Posterior vena cava (tissue), 2 donors: Measurements from ENCODE around the gene PTPRJ. TPM values are rescaled to one million over a fixed set of nuclear protein-coding genes. Genes with fewer than 3 reads are reported as not detected.

Experiments used
- DNase-seq: peaks from one replicate; pipeline ENCODE4 v3.0.0-alpha.2; 2020; ENCODE audit warnings: low spot score
- intact Hi-C, 2 donors: fragments of 100-400 bp; cut with DNase I; formaldehyde crosslinking; loops; one replicate each; pipeline versions ENCODE4 v1.14.1 to v1.14.2; 2022 to 2023
- total RNA-seq, 2 donors: library from RNA; stranded (reverse); fragmentation: NEBNext Ultra II Directional; extraction: Animal tissue kit (Norgen Biotek cat#: 25700); gene quantifications; one replicate each; pipeline ENCODE4 v1.2.1, GENCODE V29; 2021
- donor health status: DM: yes; HTN: yes; CAD: no.
- donor health status: DM: yes; HTN: yes; CAD: no.

PTPRJ gene
- total RNA-seq, 2 donors from 2014 or later = 17.4 to 19.7 TPM

DNA sequence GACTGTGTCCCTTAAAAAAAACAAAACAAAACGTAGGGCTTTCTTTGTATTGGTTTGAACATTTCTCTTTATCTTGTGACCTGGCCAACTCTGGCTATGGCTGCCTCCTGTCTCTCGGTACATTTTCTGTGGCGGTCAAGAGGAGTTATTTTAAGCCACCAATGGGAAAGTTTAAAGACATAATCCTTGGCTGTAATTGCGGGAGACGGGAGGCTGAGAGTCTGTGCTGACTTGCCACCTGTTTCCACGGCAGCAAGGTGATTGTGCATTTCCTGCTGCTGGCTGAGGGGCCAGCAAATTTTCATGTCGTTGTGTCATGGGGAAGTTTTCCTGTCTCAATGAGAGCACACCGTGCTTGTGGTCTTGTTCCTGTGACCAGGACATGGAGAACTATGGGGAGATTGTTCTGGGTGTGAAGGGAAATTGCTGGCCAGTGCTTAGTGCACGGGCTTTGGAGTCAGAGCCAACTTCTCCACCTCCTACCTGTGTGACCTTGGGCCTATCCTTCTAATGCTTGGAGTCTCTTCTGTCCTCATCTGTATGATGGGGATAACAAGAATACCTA lies 11.0 kb downstream of the PTPRJ start:
- DNase-seq = no peak
- intact Hi-C loops = no loop called here

DNA sequence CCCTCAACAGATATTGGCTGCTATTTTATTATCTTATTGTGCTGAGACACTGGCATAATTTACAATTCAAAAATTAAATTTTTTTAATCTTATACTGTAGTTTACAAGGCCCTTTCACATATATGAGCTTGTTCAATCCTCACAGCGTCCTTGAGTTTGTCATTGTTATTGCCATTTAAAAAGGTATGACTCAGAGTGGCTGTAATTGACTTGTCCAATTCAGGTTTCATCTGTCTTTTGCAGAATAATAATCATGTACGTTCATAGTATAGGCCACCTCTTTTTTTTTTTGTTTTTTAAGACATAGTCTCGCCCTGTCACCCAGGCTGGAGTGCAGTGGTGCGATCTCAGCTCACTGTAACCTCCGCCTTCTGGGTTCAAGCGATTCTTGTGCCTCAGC lies 11.5 kb downstream of the PTPRJ start:
- intact Hi-C loops = no loop called here
- DNase-seq = no peak

DNA sequence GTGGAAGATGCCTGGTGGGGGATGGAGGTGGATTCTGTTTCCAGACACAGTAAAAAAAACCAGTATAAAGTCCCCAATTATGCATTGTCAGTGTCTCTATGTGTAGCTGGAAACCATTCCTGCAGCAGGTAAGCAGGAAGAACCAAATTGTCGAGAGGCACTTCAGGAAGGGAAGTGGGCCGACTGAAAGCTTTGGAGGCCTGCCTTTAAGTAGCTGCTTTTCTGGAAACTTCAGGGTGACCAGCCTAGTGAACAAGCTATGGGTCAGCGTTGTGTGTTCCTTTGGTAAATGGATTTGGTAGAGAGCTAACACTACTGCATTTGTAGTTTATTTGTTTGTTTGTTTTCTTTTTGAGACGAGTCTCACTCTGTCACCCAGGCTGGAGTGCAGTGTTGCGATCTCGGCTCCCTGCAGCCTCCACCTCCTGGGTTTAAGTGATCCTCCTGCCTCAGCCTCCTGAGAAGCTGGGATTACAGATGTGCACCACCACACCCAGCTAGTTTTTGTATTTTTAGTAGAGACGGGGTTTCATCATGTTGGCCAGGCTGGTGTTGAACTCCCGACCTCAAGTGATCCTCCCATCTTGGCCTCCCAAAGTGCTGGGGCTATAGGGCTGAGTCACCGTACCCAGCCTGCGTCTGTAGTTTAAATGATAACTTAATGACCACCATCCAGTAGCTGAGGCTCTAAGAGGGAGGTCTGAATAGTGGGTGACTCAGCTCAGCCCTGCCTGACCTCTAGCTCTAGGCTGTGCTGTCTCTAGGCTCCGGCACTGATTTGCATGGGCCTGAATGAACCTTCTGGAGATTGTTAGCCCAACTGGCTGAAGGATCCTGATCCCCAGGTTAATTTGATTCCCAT lies 12.8 kb downstream of the PTPRJ start:
- intact Hi-C loops = no loop called here
- no peak for DNase-seq

DNA sequence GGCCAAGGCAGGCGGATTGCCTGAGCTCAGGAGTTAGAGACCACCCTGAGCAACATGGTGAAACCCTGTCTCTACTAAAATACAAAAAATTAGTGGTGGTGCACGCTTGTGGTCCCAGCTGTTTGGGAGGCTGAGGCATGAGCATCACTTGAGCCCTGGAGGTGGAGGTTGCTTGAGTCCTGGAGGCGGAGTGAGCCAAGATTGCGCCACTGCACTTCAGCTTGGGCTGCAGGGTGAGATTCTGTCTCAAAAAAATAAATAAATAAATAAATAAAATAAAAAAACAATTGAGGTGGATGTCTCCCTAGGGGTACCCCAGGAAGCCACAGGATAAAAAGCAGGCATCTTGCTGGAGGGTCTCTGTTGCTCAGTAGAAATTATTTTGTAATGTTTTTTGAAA lies 14.1 kb downstream of the PTPRJ start:
- intact Hi-C loops = no loop called here
- no peak for DNase-seq

DNA sequence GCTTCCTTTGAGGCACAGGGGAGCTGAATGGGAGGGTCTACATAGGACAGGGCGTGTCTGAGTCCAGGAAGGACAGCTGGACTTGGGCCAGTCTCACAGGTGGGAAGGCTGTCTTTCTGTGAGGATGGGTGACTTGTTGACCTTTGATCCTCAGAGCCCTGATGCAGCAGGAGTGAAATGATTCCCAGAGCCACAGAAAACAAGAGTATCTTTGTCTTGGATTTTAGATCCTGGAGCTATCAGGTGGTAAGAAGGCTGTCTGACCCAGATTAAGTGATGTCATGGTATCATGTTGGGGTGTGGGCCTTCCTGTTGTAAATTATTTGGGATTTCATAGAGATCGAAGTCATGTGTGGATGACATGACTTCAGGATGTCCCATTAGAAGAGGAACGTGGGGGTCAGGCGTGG lies 15.0 kb downstream of the PTPRJ start:
- no peak for DNase-seq
- intact Hi-C loops = no loop called here

DNA sequence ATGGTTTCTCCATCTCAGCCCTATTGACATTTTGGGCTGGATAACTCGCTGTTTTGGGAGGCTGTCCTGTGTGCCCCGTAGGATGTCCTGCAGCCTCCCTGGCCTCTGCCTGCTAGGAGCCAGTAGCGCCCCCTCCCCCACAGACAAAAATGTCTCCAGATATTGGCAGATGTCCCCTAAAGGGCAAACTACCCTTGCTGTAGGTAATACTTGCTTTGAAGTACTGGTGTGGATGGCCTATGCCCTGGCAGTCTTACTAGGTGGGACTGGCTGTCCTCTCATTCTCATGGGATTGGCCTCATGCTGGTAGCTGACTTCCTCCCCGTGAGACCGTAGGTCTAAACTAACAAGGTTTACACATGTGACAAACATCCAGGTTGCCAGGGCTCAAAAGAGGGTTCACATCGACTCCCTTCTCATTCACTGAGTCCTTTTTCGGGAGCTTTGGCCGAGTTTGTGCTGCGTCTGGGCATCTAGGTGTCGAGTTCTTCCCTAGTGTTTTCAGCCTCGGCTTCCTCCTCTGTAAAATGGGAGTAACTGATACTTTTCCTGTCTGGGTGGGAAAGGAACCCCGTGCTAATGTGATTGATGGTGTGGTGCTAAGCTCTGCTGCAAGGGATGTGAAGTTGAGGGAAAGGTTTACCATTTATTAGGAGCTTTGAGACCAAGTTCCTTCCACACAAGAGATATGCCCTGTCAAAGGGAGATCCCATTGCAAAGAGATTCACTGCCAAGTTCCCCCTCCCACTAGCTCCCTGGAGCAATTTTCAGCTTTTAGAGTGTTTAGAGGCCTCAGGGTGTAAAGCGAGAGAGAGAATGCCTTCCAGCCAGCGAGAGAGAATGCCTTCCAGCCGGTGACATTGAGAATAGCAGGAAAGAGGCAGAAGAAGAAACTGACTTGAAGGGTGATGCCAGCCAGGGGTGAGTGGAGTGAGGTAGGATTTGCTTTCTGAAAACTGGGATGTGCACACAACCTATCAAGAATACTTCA lies 17.0 kb downstream of the PTPRJ start:
- DNase-seq = no peak
- intact Hi-C loops = no loop called here

DNA sequence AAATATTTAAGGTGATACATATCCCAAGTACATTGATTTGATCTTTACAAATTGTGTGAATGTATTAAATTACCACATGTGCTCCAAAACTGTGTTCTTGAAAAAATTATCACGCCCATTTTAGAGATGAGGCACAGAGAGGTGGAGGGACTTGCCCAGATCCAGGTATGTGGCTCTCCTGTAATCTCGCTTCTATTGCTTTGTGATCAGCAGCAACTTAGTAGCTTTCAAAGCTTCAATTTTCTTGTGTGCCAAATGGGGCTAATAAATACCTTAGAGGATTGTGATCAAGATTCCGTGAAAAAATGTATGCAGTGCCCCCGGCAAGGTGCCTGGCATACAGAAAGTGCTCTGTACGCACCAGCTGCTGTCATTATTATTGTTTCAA lies 18.0 kb downstream of the PTPRJ start:
- intact Hi-C loops = no loop called here

DNA sequence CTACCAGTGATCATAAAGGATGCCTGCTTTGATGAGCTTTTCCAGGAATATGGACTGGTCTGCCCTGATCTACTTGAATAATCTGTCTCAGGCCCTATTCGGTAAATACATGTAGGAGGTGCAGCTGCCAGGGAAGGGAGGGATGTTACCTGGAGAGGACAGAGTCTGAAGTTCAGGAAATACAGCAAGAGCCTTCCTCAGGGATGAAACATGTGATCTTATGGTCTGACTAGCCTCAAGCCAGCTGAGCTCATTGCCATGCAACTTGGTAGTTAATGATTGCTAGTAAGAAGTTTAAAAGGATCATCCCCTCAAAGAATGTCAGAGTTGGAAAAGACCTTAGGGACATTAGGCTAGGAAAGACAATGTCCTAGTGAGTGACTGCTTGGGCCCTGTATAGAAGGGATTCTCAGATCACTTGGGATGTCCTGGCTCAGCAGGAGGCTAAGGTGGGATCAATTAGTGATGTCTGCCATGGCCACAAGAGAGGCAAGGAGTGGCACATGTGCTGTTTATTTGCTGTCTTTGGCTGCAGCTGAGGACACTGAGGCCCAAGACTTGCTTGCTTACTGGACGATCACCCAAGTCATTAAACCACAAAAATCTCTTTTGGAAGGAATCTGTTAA lies 18.5 kb downstream of the PTPRJ start:
- intact Hi-C loops = no loop called here
- DNase-seq = no peak

More for the DNA sequence above, 18.0 kb downstream of the PTPRJ start:
- no peak for DNase-seq

DNA sequence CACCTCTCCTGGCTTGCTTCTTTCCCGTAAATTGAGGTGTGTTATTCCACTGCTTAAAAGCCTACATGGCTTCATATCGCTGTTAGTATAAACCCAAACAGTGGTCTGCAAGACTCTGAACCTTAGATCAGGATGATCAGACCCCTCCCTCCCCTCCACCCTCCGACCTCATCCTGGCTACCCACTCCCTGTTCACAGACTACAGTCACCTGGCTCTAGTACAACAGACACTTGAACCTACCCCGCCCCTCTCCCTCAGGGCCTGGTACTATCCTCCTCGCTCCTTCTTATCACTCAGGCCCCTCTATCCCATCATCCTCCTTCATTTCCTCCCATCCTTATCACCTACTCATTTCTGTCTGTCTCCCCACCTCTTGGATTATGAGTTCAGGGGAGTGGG lies 20.1 kb downstream of the PTPRJ start:
- no peak for DNase-seq
- intact Hi-C loops = no loop called here

DNA sequence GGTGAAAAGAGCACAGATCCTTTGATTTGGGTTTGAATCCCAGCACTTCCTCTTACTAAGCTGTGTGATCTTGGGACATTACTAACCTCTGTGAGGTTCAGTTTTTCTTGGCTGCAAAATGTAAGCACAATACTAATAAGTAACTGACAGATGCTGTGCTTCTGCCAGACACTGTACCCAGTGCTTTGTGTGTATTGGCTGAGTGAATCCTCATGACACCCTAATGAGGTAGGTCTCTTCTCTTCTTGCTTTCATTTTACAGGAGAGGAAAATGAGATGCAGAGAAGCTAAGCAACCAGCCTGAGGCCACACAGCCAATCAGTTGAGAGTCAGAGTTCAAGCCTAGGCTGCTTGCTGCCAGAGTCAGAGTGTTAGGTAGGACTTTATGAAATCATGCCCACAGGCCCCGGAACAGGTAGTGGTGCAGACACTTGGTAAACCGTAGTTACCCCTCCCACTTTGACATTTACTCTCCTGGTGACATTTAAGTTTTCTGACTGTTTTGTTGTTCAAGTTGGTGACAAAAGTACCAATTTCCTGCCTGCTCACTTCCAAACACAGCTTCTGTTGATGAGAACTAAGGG lies 21.2 kb downstream of the PTPRJ start:
- intact Hi-C loops = no loop called here
- no peak for DNase-seq

DNA sequence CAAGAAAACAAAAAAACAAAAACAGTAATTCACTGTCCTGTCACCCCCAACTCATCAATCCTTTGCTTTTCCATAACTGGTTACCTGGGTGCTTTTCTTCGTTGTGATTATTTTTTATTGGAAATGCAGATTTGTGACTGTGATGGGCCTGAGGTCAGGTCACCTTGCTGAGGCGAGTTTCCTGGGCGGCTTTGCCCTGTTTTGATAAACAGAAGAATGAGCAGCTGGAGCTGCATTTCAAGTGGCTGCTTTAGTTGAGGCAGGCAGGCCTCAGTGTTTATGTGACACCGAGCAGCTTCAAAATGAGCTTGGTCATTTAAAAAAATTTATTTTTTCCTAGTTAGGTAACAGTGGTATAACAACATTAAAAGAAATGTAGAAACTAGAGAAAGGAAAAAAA lies 22.2 kb downstream of the PTPRJ start:
- intact Hi-C loops = no loop called here
- DNase-seq = no peak

DNA sequence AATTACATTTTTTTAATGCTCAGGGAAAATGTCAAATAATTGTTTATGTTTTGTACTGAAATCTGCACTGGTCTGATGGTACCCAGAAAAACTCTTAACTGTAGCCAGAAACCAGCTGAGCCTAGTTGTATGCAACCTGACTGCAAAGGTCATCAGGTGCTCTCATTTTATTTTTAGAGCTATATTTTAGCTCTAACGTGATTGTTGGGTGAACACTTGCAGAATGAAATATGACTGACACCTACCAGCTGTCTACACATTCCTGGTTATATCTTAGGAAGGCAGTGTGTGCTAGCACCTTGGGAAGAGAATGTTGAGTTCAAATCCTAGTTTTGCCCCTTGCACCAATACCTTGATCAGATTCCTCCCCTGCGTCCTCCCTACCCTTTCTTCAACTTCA lies 23.6 kb downstream of the PTPRJ start:
- intact Hi-C loops = no loop called here
- no peak for DNase-seq

DNA sequence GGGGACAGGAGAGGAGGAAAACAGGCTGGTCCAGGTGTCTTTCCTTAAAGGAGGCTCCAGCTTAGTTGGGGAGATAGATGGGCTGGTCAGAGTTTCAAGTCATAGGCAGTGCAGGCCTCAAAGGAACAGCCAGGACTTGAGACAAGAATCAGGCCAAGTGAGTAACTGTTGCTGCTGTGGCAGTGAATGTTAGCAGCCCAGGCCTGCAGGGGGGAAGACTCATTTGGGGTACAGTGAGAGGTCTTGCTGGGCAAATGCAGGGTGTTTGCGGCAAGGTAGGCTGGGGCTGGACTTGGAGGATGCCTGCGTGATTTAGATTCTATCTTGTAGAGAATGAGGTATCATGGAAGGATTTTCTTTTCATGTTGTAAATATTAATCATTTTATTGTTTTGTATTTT lies 24.1 kb downstream of the PTPRJ start:
- DNase-seq = no peak
- intact Hi-C loops = no loop called here

DNA sequence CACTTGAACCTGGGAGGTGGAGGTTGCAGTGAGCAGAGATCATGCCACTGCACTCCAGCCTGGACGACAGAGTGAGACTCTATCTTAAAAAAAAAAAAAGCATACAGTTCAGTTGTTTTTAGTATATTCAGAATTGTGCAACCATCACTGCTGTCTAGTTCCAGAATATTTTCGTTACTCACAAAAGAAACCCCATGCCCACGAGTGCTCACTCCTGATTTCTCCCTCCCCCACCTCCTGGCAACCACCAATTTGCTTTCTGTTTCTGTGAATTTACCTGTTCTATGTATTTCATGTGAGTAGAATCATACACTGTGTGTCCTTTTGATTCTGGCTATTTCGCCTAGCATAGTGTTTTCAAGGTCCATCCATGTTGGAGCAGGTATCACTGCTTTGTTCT lies 24.8 kb downstream of the PTPRJ start:
- intact Hi-C loops = no loop called here

DNA sequence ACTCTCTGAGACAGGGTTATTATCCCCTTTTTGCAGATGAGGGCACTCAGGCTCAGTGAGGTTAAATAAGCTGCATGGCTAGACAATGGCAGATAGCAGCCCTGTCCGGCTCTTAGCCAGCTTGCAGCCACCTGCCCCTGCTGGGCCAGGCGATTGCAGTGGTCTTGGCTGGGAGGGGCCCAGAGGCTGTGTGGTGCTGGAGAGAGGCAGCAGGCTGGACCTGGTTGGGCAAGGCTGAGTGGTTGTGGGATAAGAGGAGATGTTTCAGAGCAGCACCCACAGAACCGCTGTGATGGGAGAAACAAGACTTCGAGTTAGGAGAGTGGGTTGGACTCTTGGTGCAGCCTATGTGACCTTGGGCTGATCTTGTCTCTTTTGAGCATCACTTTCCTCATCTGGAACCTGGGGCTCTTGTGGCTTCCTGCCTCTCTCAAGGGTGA lies 25.5 kb downstream of the PTPRJ start:
- no peak for DNase-seq
- intact Hi-C loops = loop anchor here in 1 of 2 donors (1.0 kb wide), 1 partner anchor 67 kb away; no protein-coding TSS in a partner anchor

More for the DNA sequence above, 24.8 kb downstream of the PTPRJ start:
- DNase-seq = no peak

DNA sequence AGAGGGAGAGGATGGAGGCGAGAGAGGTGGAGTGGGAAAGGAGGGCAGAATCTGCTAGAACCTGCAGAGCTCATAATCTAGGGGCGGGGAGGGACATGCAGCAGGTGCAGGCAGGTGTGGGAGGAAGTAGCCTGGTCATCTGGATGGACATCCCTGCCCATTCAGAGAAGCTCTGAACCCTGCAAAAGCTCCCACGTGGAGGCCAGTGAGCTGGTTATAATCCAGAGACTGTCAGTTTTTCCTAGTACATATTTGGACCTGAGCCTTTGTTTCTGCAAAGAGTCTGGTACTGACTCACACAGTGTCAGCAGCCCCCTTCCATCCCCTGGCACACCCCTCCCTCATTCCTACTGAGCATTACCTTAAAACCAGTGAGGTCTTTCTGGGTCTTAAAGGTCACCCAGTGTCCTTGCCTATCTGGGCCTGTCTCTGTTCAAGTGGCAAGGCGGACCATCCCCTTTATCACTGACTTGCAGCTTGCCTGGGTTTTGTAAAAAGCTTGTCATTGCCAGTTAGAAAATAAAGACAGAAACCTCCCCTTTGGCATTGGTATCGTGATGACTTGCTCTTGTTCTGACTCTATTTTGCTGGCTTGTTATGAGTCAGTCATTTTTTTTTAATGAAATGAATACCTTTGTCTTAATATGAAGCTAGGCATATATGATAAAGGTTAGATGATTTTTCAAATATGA lies 26.1 kb downstream of the PTPRJ start:
- intact Hi-C loops = loop anchor here in 1 of 2 donors (1.0 kb wide), 1 partner anchor 67 kb away; no protein-coding TSS in a partner anchor
- no peak for DNase-seq

DNA sequence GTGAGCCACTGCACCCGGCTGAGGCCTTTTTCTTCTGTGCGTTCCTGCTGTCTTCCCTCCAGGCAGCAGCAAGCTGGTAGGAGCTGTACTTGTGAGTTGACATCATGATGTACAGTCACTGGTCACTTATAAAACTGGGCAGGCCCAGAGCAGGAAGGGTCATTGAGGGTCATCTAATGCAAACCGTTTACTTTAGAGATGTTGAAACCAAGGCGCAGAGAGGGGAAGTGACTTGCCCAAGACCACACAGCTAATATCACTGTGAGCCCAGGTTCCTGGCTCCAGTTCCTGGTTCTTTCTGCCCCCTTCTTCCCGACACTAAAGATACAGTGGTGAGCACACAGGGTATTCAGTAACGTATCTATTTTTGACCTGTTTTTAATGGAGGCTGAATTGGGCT lies 27.3 kb downstream of the PTPRJ start:
- DNase-seq = no peak
- intact Hi-C loops = no loop called here

DNA sequence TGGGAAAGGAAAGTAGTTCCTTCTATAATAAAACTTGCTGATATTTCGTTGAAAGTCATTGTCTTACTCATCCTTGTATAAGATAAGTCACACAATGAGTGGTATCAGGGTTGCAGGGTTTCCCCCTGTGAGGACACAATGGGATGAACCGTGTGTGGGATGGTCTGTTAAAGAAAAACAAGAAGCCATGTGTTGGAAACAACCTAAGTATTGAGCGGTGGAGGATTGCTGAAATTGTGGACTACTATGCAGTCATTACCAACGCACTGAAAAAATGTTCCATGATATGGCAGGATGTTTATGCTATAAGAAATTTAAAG lies 28.6 kb downstream of the PTPRJ start:
- DNase-seq = no peak

More for the DNA sequence above, 28.6 kb downstream of the PTPRJ start:
- intact Hi-C loops = no loop called here
